ENCODE results near the gene CCNH. TPM values are rescaled to one million over a fixed set of nuclear protein-coding genes. Genes with fewer than 3 reads are reported as not detected.
A peak's percentile ranks its signal among the peaks of the same experiment; 100 is the strongest.

Gene CCNH
- polyA plus RNA-seq (ENCODE audit: insufficient read depth in 1 of 5, insufficient read length in 5 of 5, low replicate concordance in 1 of 5): 10 to 100 TPM; 34.6 to 62.1 (median 55.6) TPM
- long read RNA-seq, donor 1, transcript CCNH-201 (9 exons, 1,378 nt): major isoform, 16 of 21 reads
- long read RNA-seq, donor 1, partial matches to known transcripts: 0 of 21 reads
- long read RNA-seq, donor 1, other reads (novel, unspliced or antisense): 0 of 21 reads
- long read RNA-seq, donor 2, transcript CCNH-201 (9 exons, 1,378 nt): major isoform, 7 of 9 reads
- long read RNA-seq, donor 2, partial matches to known transcripts: 0 of 9 reads
- long read RNA-seq, donor 2, other reads (novel, unspliced or antisense): 0 of 9 reads
- long read RNA-seq, donor 3, transcript CCNH-201 (9 exons, 1,378 nt): major isoform, 15 of 58 reads
- long read RNA-seq, donor 3, partial matches to known transcripts: 37 of 58 reads
- long read RNA-seq, donor 3, other reads (novel, unspliced or antisense): 0 of 58 reads
- long read RNA-seq, donor 4, partial matches to known transcripts: 19 of 30 reads
- long read RNA-seq, donor 4, other reads (novel, unspliced or antisense): 0 of 30 reads
- long read RNA-seq, donor 5, transcript CCNH-201 (9 exons, 1,378 nt): major isoform, 18 of 23 reads
- long read RNA-seq, donor 5, partial matches to known transcripts: 0 of 23 reads
- long read RNA-seq, donor 5, other reads (novel, unspliced or antisense): 0 of 23 reads
- long read RNA-seq, donor 6, transcript CCNH-201 (9 exons, 1,378 nt): major isoform, 12 of 18 reads
- long read RNA-seq, donor 6, partial matches to known transcripts: 0 of 18 reads
- long read RNA-seq, donor 6, other reads (novel, unspliced or antisense): 0 of 18 reads
- long read RNA-seq, donor 7, transcript CCNH-201 (9 exons, 1,378 nt): major isoform, 8 of 101 reads
- long read RNA-seq, donor 7, partial matches to known transcripts: 92 of 101 reads
- long read RNA-seq, donor 7, other reads (novel, unspliced or antisense): 0 of 101 reads
- long read RNA-seq, donor 8, partial matches to known transcripts: 0 of 9 reads
- long read RNA-seq, donor 8, other reads (novel, unspliced or antisense): 0 of 9 reads

GRCh38 chr5:87412630-87413342 lies at the start of gene CCNH:
TSS of gene CCNH (minus strand) at chr5:87412930. CDS start at chr5:87412794, 136 bp downstream.
- peak; percentile 97 to 99 for DNase-seq

GRCh38 chr5:87457706-87458105 lies 45.0 kb upstream of the CCNH start:
- DNase-seq: no peak

- no peak for DNase-seq
Measured at GRCh38 chr5:87453801-87454200, 41.1 kb upstream of the CCNH start.

DNA sequence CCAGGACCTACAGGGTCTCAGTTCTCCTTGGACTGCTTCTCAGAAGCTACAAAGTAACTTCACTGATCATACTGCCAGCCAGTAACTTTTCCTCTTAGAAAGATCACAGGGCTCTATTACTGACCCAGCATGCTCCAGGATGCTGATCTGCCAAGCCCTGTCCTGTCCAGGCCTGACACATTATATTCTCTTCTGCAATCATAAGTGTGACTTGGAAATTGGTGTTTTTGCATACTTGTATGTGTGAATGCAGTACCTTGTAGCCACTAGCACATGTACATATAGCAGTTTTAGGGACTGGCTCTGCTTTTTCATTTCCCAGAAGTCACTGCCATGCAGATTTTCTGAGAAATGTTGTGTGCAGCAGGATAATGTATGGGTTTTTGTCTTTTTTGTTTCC lies 40.1 kb upstream of the CCNH start:
- no peak for DNase-seq

GRCh38 chr5:87442419-87442818 lies 29.7 kb upstream of the CCNH start:
- no peak for DNase-seq

DNA sequence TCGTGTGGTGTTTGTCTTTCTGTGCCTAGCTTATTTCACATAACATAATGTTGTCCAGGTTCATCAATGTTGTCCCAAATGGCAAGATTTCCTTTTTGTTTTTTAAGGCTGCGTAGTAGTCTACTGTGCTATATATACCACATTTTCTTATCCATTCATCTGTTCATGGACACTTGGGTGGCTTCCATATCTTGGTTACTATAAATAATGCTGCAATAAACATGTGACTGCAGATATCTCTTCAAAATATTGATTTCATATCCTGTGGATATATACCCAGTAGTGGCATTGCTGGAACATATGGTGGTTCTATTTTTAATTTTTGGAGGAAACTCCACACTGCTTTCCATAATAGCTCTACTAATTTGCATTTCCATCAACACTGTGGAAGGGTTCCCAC lies 25.5 kb upstream of the CCNH start:
- DNase-seq: no peak

DNA sequence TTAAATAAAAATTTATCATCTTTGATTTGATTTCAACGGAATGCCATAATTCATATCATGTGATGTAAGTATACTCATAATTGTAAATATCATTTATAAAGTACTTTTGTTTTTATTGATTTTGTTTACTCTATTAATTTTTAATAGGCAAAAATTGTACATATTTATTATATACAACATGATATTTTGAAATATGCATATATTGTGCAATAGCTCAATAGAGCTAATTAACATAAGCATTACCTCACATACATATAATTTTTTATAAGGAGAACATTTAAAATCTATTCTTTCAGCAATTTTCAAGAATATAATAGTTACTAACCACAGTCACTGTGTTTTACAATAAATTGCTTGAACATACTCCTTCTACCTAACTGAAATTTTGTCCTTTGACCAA lies 25.0 kb upstream of the CCNH start:
- DNase-seq: no peak

DNA sequence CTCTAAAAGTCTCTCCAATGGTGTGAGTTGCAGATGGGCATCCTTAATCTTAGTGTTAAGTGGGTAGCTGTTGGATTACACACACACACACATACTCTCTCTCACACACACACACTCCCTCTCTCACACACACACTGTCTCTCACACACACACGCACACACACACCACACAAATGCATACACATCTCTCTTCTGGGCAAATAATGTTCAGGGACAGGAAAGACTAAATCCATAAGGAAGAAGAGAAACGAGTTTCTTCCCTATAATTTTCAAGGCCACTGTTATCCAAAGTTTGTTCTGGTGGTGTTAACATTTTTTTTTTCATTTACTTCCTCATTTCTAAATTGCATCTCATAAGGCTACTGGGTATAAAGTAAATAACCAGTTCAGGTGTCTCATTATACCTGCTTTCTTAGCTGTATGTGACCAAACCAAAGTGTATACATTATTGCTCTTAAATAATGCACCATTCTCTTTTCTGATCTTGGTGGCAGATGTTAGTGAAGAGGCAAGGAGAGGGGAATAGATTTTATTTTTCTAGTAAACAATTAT lies 22.5 kb upstream of the CCNH start:
- no peak for DNase-seq

DNA sequence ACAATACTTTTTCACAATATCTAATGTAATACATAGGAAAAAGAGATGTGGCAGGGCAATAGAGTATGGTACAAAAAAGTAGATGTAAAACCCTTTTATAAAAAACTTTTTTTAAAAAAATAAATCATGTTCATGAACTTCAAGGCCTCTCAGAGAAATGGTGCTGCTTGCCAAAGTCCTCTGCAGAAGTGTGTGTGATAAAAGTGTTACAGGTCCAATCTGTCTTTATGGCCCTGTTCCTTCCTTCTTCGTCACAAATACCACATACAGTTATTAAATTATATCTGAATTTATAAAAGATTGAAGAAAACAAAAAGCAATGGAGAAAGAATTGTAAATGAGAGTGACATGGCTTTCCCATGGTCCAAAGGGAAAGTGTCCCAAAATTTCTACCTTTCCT lies 21.7 kb upstream of the CCNH start:
- DNase-seq: no peak

DNA sequence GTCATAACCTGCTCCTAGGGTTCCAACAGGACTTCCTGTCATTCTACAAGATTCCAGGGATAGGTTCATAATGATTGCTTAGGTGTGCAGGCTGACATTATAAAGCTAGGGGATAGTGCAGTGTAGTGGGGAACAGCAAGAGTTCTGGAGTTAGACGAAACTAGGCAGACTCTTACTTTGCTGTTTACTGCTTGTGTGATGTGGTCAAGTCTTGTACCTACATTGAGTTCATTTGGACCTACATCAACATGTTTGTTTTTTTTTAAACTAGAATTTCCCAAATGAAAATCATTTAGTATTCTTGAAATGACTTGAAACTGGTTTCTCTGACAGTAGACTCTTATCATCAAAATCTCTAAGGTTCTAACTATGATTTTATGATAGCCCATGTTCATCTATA lies 21.2 kb upstream of the CCNH start:
- no peak for DNase-seq

GRCh38 chr5:87432460-87432859 lies 19.7 kb upstream of the CCNH start:
- DNase-seq: no peak

DNA sequence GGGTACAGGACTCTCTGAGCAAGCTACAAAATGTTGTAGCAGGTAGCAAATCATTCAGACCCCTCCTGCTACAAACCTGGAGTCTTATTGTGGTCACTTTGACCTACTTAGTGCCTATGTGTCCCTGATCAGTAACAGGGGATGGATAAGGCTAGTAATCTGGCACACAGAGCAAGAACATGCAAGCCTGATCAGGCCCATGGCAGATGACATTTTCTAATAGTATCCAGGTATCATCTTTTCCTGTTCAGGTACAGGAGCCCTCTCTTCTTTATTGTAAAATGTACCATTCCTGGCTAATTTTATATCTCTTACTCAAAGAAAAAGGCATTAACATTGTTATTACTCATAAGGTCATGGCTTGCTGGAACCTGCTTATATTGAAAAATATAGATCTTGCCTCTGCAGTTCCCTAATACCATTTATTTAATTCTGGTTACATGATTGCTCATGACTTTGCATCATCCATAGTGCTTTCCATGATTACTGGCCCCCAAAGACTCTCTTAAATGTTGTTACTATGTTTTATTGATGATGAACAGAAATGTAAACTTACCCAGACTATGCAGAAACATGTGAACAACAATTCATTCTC lies 18.2 kb upstream of the CCNH start:
- DNase-seq: no peak

DNA sequence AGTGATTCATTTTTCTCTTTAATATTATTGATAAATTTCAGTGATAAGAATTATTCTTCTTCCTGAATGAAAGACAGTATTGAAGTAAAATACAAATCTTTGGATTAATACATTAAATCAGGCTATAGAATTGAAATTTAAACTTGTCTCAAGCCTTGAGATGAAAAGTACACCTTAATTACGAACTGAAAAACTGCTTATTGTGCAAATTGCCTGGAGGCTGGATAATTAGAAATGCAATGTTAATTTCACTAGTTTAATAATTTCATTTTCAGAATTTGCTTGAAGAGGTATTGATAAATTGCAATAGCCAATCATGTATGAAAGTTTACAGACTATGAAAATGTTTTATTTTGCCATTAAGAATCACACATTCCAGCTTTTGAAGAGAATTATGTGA lies 11.0 kb upstream of the CCNH start:
- no peak for DNase-seq

DNA sequence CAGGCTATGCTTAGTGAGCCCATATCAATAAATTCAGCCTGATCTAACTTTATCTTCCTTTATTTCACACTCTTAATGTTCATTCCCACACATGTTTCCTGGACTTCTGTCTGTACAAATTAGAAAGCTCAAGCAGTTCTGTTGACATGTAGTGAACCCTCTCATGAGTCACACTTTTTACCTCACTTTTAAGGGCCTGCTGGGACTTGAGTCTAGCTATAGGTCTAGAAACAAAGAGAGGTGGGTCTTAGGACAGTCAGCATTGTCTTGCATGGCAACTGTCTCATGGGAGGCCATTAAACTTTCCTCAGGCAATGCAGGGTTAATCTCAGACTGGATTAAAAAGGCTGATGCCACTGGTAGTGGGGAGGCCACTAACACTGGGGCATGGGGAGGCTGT lies 8.6 kb upstream of the CCNH start:
- DNase-seq: no peak

DNA sequence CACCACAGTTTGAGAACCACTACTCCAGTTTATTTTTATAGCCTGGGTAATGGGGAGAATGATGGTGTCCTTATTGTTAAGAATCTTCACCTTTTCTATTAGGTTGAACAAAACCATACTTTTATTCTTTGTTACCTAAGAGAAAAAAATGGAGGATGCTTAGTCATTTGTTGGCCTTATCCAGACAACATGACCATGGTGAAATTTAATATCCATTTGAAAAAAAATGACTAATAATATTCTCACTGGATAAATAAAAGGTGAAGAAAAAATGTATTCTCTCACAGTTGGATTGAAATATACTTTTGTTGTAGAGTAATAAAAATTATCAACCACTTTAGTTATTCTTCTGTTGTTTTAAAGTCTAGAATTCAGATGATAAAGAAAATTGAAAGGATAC lies 5.8 kb upstream of the CCNH start:
- DNase-seq: no peak

DNA sequence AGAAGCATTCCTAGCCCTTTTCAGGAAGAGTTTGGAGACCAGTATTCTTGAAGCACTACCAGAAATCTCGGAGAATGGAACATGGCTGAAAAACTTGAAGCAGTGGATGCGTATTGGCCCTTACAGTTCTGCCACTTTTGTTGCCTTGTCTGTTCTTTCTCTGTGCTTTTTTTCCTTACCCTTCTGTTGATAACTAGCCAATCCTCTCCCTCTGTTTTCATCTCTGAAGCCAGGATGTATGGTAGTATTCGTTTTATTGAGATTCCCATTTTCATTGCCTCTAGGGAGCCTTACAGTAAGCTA lies 564 bp upstream of the CCNH start:
- DNase-seq: no peak

DNA sequence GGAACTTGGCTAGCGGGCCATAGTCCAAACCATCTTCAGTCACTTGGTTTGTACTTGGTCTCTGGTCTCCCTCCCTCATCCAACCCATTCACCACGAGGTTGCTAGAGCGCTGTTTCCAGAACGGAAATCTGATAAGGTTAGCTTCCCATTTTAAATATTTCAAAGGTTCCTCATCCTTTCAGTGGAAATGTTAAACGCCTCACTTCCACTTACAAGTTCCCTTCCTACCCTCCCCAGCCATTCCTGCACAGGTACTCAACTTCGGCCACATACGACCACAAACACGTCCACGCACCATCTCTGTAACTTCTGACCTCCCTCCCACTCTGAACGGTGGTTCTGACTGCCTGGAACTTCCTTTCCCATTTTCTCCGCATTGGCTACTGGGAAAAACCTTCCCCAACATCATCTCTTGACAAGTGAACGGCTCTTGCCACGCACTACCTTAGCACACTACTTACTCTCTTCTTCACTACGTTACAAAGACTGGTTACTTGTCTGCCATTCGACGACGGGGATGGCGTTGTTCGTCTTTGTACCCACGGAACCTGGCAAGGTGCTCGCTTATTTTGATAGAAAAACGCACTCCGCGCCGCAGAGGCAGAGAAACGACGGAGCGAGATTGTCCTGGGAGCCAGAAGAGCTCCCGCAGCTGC lies 629 bp downstream of the CCNH start:
- DNase-seq: peak in 1 of 2 donors; percentile 53

GRCh38 chr5:87411586-87411972 lies 1.2 kb downstream of the CCNH start:
- DNase-seq: no peak

GRCh38 chr5:87410931-87411330 lies 1.8 kb downstream of the CCNH start:
- no peak for DNase-seq

- no peak for DNase-seq
Measured at GRCh38 chr5:87408204-87408603, 4.5 kb downstream of the CCNH start.
